ENCODE data around the gene TEX13A. TPM values are rescaled to one million over a fixed set of nuclear protein-coding genes. Genes with fewer than 3 reads are reported as not detected.
"Not testable (repeated sequence)": the region's sequence is repeated elsewhere in the genome, so short reads cannot be mapped to it uniquely, and the experiment has no call there.

TEX13A gene
- total RNA-seq, 3 donors from 2014 or later (not counting 1 experiment from before 2014, with no cell fraction given), result not detected

DNA sequence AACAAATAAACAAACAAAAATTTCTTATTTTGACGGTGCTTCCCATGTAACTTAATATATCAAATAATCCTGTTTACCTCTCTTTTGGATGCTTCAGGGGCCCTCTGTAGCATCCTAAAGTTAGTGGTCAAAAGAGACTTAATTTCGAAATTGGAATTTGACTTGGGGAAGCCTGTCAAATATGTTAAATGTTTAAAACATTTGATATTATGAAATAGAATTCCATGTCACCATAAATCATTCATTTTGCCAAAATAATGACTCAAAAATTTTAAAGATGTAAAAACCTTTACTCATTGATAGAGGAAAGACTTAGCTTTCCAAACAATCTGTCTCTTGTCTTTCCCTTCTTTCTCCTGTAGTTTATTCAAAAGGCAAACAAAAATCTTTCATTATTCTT is 20.6 kb upstream of the TEX13A start:
- TF ChIP-seq, protein P1, sequence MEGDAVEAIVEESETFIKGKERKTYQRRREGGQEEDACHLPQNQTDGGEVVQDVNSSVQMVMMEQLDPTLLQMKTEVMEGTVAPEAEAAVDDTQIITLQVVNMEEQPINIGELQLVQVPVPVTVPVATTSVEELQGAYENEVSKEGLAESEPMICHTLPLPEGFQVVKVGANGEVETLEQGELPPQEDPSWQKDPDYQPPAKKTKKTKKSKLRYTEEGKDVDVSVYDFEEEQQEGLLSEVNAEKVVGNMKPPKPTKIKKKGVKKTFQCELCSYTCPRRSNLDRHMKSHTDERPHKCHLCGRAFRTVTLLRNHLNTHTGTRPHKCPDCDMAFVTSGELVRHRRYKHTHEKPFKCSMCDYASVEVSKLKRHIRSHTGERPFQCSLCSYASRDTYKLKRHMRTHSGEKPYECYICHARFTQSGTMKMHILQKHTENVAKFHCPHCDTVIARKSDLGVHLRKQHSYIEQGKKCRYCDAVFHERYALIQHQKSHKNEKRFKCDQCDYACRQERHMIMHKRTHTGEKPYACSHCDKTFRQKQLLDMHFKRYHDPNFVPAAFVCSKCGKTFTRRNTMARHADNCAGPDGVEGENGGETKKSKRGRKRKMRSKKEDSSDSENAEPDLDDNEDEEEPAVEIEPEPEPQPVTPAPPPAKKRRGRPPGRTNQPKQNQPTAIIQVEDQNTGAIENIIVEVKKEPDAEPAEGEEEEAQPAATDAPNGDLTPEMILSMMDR (IDR thresholded peaks at IDR 0.05), result no peak
- ATAC-seq, result no peak
- no peaks in the 10 kb centered on the region for H3K4me1 Mint-ChIP-seq

DNA sequence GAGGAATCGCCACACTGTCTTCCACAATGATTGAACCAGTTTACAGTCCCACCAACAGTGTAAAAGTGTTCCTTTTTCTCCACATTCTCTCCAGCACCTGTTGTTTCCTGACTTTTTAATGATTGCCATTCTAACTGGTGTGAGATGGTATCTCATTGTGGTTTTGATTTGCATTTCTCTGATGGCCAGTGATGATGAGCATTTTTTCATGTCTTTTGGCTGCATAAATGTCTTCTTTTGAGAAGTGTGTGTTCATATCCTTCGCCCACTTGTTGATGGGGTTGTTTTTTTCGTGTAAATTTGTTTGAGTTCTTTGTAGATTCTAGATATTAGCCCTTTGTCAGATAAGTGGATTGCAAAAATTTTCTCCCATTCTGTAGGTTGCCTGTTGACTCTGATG is 16.9 kb upstream of the TEX13A start:
- H3K9me3 Mint-ChIP-seq; H3K4me1 ChIP-seq (ENCODE audit: control insufficient read depth, insufficient read depth, low read length); H3K4me1 Mint-ChIP-seq; H3K27me3 Mint-ChIP-seq (ENCODE audit: low read depth in 2 of 2); H3K36me3 ChIP-seq (ENCODE audit: control insufficient read depth, insufficient read depth, low read length); H3K36me3 Mint-ChIP-seq; ATAC-seq; intact Hi-C loops (cut with micrococcal nuclease); DNase-seq; H3K27ac ChIP-seq (ENCODE audit: low read length); H3K27ac Mint-ChIP-seq; H3K9me3 ChIP-seq (ENCODE audit: control insufficient read depth, insufficient read depth, low read length); H3K4me3 Mint-ChIP-seq; H3K27me3 ChIP-seq (ENCODE audit: control insufficient read depth, insufficient read depth, low read length); H3K4me3 ChIP-seq (ENCODE audit: low read length): not testable (repeated sequence)
- 76% methylated on average over 2 of the region's 3 CpGs for WGBS (ENCODE audit: insufficient coverage)

More for the DNA sequence above, 20.6 kb upstream of the TEX13A start:
- H3K4me1 ChIP-seq (ENCODE audit: control insufficient read depth, insufficient read depth, low read length), result no peaks in the 10 kb centered on the region
- DNase-seq, result no peak
- no peak overlapping the region for H3K4me3 Mint-ChIP-seq
- no peak overlapping the region for H3K27ac Mint-ChIP-seq
- H3K36me3 Mint-ChIP-seq, result no peaks in the 10 kb centered on the region
- peaks cover 0 to 3% of the 10 kb centered on the region in 2 donors for H3K9me3 Mint-ChIP-seq
- H3K27me3 Mint-ChIP-seq (ENCODE audit: low read depth in 2 of 2), result no peaks in the 10 kb centered on the region
- H3K36me3 ChIP-seq (ENCODE audit: control insufficient read depth, insufficient read depth, low read length), result no peaks in the 10 kb centered on the region
- no peaks in the 10 kb centered on the region for H3K27me3 ChIP-seq (ENCODE audit: control insufficient read depth, insufficient read depth, low read length)
- H3K9me3 ChIP-seq (ENCODE audit: control insufficient read depth, insufficient read depth, low read length), result no peaks in the 10 kb centered on the region
- no peak overlapping the region for H3K27ac ChIP-seq (ENCODE audit: low read length)
- intact Hi-C loops (cut with micrococcal nuclease), result no loop called here
- H3K4me3 ChIP-seq (ENCODE audit: low read length), result no peak overlapping the region
- no CpG with 5 or more reads among the region's 2 CpGs for WGBS (ENCODE audit: insufficient coverage)

DNA sequence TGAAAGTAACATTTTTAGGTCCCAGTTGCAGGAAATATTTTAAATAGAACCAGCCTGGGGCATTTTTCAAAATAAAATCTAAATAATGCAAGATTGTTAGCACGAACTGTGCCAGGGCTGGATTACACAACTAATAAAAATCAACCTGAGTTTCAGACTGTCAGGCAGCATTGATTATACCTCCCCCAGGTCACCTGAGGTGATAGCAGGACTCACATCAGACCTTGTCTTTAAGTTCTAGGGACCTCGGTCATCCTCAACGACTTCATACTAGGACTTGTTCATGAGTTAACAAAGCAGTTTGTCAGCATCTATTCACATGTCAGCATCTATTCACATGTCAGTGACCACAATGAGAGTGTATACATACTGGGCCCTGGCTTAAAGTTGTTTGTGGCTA is 8.7 kb upstream of the TEX13A start:
- Histone ChIP-seq H3K4me3 (ENCODE audit: low read length) (no peak overlapping the region), H3K9me3 (ENCODE audit: control insufficient read depth, insufficient read depth, low read length) (no peaks in the 10 kb centered on the region), H3K27ac (ENCODE audit: low read length) (no peak overlapping the region), H3K36me3 (ENCODE audit: control insufficient read depth, insufficient read depth, low read length) (no peaks in the 10 kb centered on the region), H3K4me1 (ENCODE audit: control insufficient read depth, insufficient read depth, low read length) (no peaks in the 10 kb centered on the region), H3K27me3 (ENCODE audit: control insufficient read depth, insufficient read depth, low read length) (no peaks in the 10 kb centered on the region)
- Mint-ChIP-seq H3K4me3 (no peak overlapping the region), H3K9me3 (peaks cover 4% of the 10 kb centered on the region in 2 donors), H3K4me1 (no peaks in the 10 kb centered on the region), H3K27me3 (ENCODE audit: low read depth in 2 of 2) (no peaks in the 10 kb centered on the region), H3K27ac (no peak overlapping the region), H3K36me3 (no peaks in the 10 kb centered on the region)
- TF ChIP-seq, protein P1 (IDR thresholded peaks at IDR 0.05), result no peak
- intact Hi-C loops (cut with micrococcal nuclease), result no loop called here
- 74% methylated on average over 3 of the region's 3 CpGs for WGBS (ENCODE audit: insufficient coverage)
- DNase-seq (no peak), ATAC-seq (no peak)

DNA sequence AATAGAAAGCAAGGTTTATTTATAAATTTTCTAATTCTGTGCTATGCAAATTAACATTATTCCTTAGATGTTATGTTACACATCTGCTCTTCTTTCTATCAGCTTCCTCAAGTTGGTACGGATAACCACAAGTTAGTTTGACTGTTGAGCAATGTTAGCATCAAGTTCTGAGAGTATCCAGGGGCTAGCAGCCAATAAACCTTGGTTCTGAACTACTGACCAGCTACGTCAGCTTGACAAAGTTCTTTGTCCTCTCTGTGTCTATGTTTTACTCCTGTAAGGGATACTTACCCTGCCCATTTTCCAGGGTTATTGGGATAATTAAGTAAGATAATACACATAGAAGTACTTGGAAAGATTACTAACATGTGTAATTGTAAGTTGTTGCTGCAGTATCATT is 8.1 kb upstream of the TEX13A start:
- WGBS (ENCODE audit: insufficient coverage), result 73% methylated on average over 2 of the region's 2 CpGs

More for the DNA sequence above, 8.1 kb upstream of the TEX13A start:
- DNase-seq, result no peak
- Histone ChIP-seq H3K27ac (ENCODE audit: low read length) (no peak overlapping the region), H3K9me3 (ENCODE audit: control insufficient read depth, insufficient read depth, low read length) (no peaks in the 10 kb centered on the region), H3K4me3 (ENCODE audit: low read length) (no peak overlapping the region), H3K27me3 (ENCODE audit: control insufficient read depth, insufficient read depth, low read length) (no peaks in the 10 kb centered on the region), H3K4me1 (ENCODE audit: control insufficient read depth, insufficient read depth, low read length) (no peaks in the 10 kb centered on the region), H3K36me3 (ENCODE audit: control insufficient read depth, insufficient read depth, low read length) (no peaks in the 10 kb centered on the region)
- TF ChIP-seq, protein P1 (IDR thresholded peaks at IDR 0.05), result no peak
- no peak overlapping the region for H3K4me3 Mint-ChIP-seq
- H3K4me1 Mint-ChIP-seq, result no peaks in the 10 kb centered on the region
- H3K27ac Mint-ChIP-seq, result no peak overlapping the region
- no peaks in the 10 kb centered on the region for H3K27me3 Mint-ChIP-seq (ENCODE audit: low read depth in 2 of 2)
- intact Hi-C loops (cut with micrococcal nuclease), result no loop called here
- no peak for ATAC-seq
- H3K36me3 Mint-ChIP-seq, result no peaks in the 10 kb centered on the region
- peaks cover 4 to 9% of the 10 kb centered on the region in 2 donors for H3K9me3 Mint-ChIP-seq

All from natural killer cell (primary cell).